Fibroblast of the conjunctiva (primary cell): ENCODE data around the gene ARNT2.

ENCODE experiments used
- DNase-seq: peaks from one replicate; pipeline ENCODE4 v3.0.0-alpha.2; 2010; ENCODE audit warnings: low read depth

ARNT2 gene

GRCh38 chr15:80442728-80443403 lies 38.7 kb downstream of the ARNT2 start:
- DNase-seq: no peak

- DNase-seq: no peak
Measured at GRCh38 chr15:80444680-80445251, 40.6 kb downstream of the ARNT2 start.

- DNase-seq: no peak
Measured at GRCh38 chr15:80445300-80446041, 41.3 kb downstream of the ARNT2 start.

- no peak for DNase-seq
Measured at GRCh38 chr15:80447077-80447476, 42.9 kb downstream of the ARNT2 start.

- DNase-seq: no peak
Measured at GRCh38 chr15:80449825-80450224, 45.6 kb downstream of the ARNT2 start.

- no peak for DNase-seq
Measured at GRCh38 chr15:80450811-80451321, 46.7 kb downstream of the ARNT2 start.

GRCh38 chr15:80452166-80452565 lies 48.0 kb downstream of the ARNT2 start:
- no peak for DNase-seq

GRCh38 chr15:80455051-80455648 lies 51.0 kb downstream of the ARNT2 start:
- DNase-seq: no peak

- peak; percentile 85 for DNase-seq
Measured at GRCh38 chr15:80455668-80456442, 51.7 kb downstream of the ARNT2 start.

GRCh38 chr15:80456517-80457492 lies 52.6 kb downstream of the ARNT2 start:
- no peak for DNase-seq

- DNase-seq: no peak
Measured at GRCh38 chr15:80457896-80458295, 53.7 kb downstream of the ARNT2 start.

- DNase-seq: no peak
Measured at GRCh38 chr15:80458580-80458979, 54.4 kb downstream of the ARNT2 start.

GRCh38 chr15:80459380-80459779 lies 55.2 kb downstream of the ARNT2 start:
- DNase-seq: no peak

- no peak for DNase-seq
Measured at GRCh38 chr15:80459818-80460217, 55.6 kb downstream of the ARNT2 start.

- no peak for DNase-seq
Measured at GRCh38 chr15:80461356-80462095, 57.3 kb downstream of the ARNT2 start.

- no peak for DNase-seq
Measured at GRCh38 chr15:80462111-80462510, 57.9 kb downstream of the ARNT2 start.

GRCh38 chr15:80462836-80463512 lies 58.8 kb downstream of the ARNT2 start:
- DNase-seq: no peak

- DNase-seq: no peak
Measured at GRCh38 chr15:80464951-80465625, 60.9 kb downstream of the ARNT2 start.

- no peak for DNase-seq
Measured at GRCh38 chr15:80465626-80466005, 61.4 kb downstream of the ARNT2 start.
